GM20431 (cell line): Measurements from ENCODE around the gene POU2AF3.
"Not testable (repeated sequence)": the region's sequence is repeated elsewhere in the genome, so short reads cannot be mapped to it uniquely, and the experiment has no call there.

Experiments
- in situ Hi-C: fragments of 300-500 bp; cut with MseI, MboI; formaldehyde crosslinking; loops from one replicate; pipeline ENCODE4 v1.15.0; 2020; ENCODE audit warnings: low sequenced_read_pairs; ENCODE audit not compliant: unreplicated experiment

POU2AF3 gene

GRCh38 chr11:111299101-111300026 lies 1.0 kb downstream of the POU2AF3 start:
- in situ Hi-C loops = no loop called here

DNA sequence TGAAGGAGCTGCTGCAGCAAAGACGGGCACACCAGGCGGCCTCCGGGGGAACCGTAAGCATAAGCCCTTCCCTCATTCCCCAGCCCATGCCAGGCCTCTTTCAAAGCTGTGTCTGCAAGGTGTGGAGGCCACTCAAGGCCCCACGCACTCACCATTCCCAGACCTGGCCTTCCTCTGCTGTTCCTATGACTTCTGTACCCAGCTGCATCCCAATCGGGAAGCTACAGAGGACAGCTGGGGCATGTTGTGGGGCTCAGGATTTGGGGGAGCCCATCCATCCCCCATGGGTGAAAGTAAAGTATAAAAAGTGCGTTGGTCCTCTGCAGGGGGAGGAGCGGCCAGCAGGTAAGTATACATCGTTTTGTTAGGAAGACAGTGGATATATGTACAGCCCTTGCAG lies 2.2 kb downstream of the POU2AF3 start:
- in situ Hi-C loops = no loop called here

GRCh38 chr11:111301004-111301841 lies 2.9 kb downstream of the POU2AF3 start:
- in situ Hi-C loops = no loop called here

DNA sequence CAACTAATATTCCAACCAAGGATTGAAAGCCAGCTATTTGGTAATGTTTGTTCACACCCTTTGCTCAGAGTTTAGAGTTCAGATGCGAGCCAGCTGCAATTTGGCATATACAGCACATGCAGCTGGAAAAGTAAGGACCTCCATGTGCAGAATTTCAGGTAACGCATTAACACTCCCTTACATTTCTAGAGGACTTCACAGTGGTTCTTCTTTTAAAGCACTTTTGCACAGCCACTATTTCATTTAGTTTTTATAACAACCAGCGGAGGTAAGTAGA lies 3.4 kb downstream of the POU2AF3 start:
- in situ Hi-C loops = no loop called here

DNA sequence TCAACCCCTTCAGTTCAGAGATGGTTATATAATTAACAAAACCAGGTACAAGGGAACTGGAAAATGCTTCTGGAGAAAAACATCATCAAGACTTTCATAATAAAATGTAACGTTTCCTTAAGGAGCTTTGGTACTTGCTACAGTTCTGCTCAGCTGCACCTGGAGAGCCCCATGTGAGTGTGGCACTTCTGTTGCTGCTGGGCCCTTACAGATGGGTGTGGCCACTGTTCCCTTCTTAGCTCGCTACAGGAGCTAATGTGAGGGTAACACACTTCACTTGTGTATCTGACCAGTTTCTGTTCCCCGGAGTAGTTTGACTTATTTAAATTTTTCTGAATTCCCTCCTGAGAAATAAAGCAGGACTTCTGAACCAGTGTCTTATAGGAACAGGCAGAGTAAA lies 4.0 kb downstream of the POU2AF3 start:
- in situ Hi-C loops = no loop called here

- in situ Hi-C loops = no loop called here
Measured at GRCh38 chr11:111303461-111303860, 5.1 kb downstream of the POU2AF3 start.

- in situ Hi-C loops = no loop called here
Measured at GRCh38 chr11:111305162-111305802, 6.9 kb downstream of the POU2AF3 start.

GRCh38 chr11:111305876-111306275 lies 7.5 kb downstream of the POU2AF3 start:
- in situ Hi-C loops = no loop called here

DNA sequence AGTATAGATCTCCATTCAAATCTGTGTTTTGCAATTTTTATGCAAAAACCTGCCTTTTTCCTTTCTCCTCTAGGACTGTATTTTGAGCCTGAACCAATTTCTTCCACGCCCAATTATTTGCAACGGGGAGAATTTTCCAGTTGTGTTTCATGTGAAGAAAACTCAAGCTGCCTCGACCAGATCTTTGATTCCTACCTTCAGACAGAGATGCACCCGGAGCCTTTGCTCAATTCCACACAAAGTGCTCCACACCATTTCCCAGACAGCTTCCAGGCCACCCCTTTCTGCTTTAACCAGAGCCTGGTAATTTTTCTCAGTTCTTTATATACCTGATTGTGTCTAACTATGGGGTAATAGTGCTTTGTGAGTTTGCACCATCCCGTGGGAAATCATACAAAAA lies 8.0 kb downstream of the POU2AF3 start:
- in situ Hi-C loops = no loop called here

DNA sequence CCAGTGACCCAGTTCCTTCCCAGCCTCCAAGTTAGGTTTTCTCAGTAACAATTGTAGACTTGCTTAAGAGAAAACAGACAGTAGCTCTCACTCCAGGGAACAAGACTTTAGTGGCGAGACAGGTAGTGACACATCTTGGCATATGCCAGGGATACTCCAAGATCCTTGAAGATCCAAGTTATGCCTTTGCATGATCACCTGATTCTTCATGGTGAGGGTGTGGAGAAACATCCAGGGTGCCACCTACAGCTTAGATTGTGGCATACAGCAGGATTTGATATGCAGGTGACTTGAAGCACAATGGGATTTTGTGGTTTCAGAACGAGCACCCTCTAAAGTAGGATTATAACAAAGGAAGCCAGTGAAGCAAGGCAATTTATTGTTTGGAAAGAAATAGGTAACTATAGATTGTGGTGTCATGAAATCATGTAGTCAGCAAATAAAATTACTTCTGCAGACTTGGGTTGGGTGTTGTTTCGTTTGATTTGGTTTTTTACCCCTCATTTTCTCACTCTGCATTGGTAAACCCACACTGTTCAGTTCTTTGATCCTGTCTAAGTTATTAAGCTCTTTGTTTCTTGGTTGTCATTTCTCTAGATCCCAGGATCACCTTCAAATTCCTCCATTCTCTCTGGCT lies 9.2 kb downstream of the POU2AF3 start:
- in situ Hi-C loops = no loop called here

- in situ Hi-C loops = no loop called here
Measured at GRCh38 chr11:111308140-111308539, 9.8 kb downstream of the POU2AF3 start.

DNA sequence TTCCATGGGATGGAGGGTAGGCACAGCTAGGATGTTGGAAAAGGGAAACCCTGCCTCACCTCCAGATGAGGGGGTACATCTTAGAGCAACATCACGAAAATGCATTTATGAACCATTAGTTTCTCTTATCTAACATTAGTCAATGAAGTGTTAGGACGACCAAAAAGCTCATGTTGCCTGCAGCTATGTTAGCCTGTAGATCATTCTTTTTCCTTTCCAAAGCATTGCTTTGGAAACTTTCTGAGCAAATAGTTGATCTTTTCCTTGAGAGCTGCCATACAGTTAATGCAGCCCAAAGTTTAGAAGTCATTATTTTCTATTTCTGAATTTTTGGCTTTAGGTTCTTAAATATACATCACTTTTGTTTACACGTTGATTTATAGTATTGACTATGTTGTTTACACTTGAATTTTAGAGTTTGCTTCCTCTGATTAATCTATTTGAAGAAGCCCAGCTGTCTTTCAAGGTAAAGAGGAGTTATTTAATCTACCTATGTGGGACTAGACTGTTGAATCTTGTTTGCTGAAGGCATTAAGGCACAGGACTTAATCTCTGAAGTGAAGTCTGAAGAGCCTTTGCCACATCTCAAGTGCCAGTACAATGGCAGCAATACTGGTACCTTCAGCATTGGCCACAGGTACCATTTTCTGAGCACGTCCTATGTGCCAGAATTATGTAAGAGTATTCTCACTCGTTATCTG lies 11.0 kb downstream of the POU2AF3 start:
- in situ Hi-C loops = no loop called here

DNA sequence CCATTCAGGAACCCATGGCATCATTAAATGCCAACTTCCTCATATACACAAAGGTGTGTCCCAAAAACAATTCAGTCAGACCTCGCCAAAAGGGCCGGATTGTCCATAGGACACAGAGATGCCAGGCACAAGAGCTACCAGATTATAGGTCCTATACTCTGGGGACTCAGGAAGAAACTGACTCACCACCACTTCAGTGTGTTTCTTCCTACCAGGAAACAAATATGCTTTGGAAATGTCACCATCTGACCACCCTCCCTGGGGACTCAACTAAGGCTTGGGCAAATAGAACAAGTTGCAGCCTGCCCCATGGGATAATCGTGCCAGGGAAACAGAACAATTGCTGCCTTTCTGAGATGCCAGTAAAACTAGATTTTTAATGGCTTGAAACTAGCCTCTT lies 11.7 kb downstream of the POU2AF3 start:
- in situ Hi-C loops = no loop called here

DNA sequence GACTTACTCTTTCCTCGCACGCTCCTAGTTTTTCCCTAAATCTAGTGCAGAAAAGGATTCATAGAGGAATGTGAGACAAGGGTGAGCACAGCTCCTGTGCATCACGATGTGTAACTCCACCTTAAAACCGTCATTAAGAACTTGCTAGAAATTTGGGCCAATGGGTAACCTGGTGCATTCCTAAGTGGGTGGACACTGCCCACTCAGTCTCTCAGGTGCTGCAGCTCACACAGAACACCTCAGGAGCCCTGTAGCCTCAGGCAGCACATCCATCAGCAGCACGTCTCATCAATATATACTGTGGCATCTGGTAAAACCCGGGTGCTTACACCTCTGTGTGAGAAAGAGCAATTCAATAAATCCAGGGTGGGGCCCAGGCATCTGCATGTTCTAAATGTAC lies 12.4 kb downstream of the POU2AF3 start:
- in situ Hi-C loops = no loop called here

- in situ Hi-C loops = no loop called here
Measured at GRCh38 chr11:111312076-111312475, 13.7 kb downstream of the POU2AF3 start.

- in situ Hi-C loops = no loop called here
Measured at GRCh38 chr11:111319296-111319695, 20.9 kb downstream of the POU2AF3 start.

DNA sequence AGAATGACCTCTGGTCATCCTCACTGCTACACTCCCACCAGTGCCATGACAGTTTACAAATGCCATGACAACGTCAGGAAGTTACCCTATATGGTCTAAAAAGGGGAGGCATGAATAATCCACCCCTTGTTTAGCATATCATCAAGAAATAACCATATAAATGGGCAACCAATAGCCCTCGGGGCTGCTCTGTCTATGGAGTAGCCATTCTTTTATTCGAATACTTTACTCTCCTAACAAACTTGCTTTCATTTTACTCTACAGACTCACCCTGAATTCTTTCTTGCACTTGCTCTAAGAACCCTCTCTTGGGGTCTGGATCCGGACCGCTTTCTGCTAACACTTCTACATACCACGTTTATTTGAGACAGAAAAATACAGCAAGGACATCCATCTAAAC lies 21.9 kb downstream of the POU2AF3 start:
- in situ Hi-C loops = not testable (repeated sequence)

DNA sequence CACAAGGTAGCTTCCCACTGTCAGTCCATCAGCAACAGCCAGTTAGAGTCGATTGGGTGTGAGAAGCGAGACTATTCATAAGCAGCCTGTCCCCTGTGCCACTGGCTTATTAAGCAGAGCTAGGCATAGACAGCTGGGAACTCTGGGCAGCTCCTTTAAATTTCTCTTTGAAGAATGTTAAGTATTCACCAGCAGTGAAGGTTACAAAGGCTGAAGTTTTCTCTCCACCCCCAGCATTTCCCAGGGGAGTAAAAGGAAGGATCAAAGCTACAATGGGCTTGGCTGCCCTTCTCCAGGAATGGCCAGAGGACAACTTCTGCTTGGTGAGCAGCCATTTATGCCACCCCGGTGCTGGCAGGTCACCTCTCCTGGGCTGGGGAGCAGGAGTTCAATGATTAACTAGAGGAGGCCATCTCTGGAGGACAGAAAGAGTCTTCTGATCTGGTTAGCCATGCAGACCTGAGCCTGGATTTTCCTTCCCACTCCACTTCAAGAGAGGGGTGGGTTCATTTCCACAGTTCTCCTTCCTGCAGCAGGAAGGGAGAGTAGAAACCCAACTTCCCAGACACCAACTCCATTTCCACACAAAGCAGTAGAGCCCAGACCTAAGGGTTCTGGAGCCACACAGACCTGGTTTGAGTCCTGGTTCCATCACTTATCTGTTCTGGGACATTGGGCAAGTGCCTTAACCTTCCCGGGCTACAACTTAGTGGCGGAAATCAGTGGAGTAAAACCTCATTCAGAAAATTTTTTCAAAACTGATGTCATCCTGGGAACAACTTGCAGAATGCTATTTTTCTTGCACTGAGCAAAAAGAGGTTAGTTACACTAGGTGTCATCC lies 22.6 kb downstream of the POU2AF3 start:
- in situ Hi-C loops = no loop called here

DNA sequence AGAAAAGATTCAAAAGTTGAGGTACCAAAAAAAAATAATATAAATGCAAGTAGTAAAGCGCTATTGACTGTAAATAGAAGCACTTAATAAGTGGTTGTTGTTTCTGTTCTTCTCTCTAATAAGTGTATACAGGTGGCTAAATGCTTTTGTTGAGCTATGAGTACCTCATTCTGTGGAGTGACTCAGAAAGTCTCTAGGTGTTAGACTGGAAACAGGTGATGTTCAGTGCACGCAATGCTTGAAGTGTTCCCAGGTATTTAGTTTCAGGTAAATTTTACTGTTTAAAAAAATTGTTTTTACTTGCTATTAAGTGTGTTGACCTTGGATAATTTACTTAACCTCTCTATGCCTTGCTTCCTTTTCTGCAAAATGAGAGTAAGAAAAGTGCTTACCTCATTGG lies 24.2 kb downstream of the POU2AF3 start:
- in situ Hi-C loops = no loop called here
